ENCODE data around the gene ELAC1. TPM values are rescaled to one million over a fixed set of nuclear protein-coding genes. Genes with fewer than 3 reads are reported as not detected.
"Not testable (repeated sequence)": the region's sequence is repeated elsewhere in the genome, so short reads cannot be mapped to it uniquely, and the experiment has no call there.

ELAC1 gene
- total and polyA plus RNA-seq, 2 of the 8 experiments (the other 6 are each of a cell fraction or from before 2014, with no cell fraction given), result 2.3 to 3.4 TPM

- H3K27ac ChIP-seq (ENCODE audit: low read depth, low read length); H3K27me3 ChIP-seq (replicated peaks in 1 of 4; ENCODE audit: control insufficient read depth in 3 of 4, extremely low read depth in 1 of 4, insufficient read depth in 3 of 4, low read length in 3 of 4); H3K9ac ChIP-seq (replicated peaks in 1 of 4; ENCODE audit: extremely low read depth in 1 of 4, low read depth in 3 of 4, low read length in 3 of 4); H2AK5ac ChIP-seq (ENCODE audit: low read depth, low read length); H2AFZ ChIP-seq (ENCODE audit: low read length); H2BK12ac ChIP-seq (ENCODE audit: low read depth, low read length); H2BK120ac ChIP-seq (replicated peaks; ENCODE audit: low read depth, low read length); H3K56ac ChIP-seq (replicated peaks; ENCODE audit: insufficient read length, low read depth, low read length); POLR2A ChIA-PET (ENCODE audit: partially characterized antibody); H3K4me1 ChIP-seq (replicated peaks in 1 of 4; ENCODE audit: control insufficient read depth in 3 of 4, insufficient read depth in 4 of 4, low read length in 3 of 4); H3K4ac ChIP-seq (replicated peaks; ENCODE audit: insufficient read length, low read depth, low read length); H3K23me2 ChIP-seq (ENCODE audit: low read depth, low read length); H3K4me2 ChIP-seq (ENCODE audit: insufficient read depth in 1 of 2, low read depth in 2 of 2, low read length in 2 of 2); H4K20me1 ChIP-seq (replicated peaks in 1 of 2; ENCODE audit: control insufficient read depth in 1 of 2, insufficient read depth in 2 of 2, low read length in 2 of 2); H4K91ac ChIP-seq (replicated peaks; ENCODE audit: insufficient read length, low read length); H3K23ac ChIP-seq (ENCODE audit: insufficient read length); H3K14ac ChIP-seq (ENCODE audit: insufficient read length); H2BK5ac ChIP-seq (ENCODE audit: low read depth, low read length); H2BK20ac ChIP-seq (ENCODE audit: low read length); H2BK15ac ChIP-seq (ENCODE audit: low read length); H4K5ac ChIP-seq (ENCODE audit: insufficient read length, low read depth, low read length); FAIRE-seq; H3K4me3 ChIP-seq (ENCODE audit: extremely low read depth in 1 of 4, insufficient read depth in 2 of 4, low read depth in 3 of 4, low read length in 4 of 4); DNase-seq (ENCODE audit: low read depth in 1 of 2, low spot score in 2 of 2); H3K79me1 ChIP-seq (ENCODE audit: low read depth, low read length); H4K8ac ChIP-seq (ENCODE audit: extremely low read depth, insufficient read depth, low read length); H3K18ac ChIP-seq (ENCODE audit: extremely low read depth, low read length); H3K79me2 ChIP-seq (ENCODE audit: control insufficient read depth in 1 of 2, insufficient read depth in 2 of 2, low read length in 2 of 2): not testable (repeated sequence)
- CTCF ChIA-PET (ENCODE audit: partially characterized antibody), result interaction anchor here (0.6 kb wide), 1 partner anchor 44 kb away, joined by 4 read pairs; no protein-coding TSS in a partner anchor
- peaks cover 0 to 12% (median 4%) of the 10 kb centered on the region in 4 experiments; a peak in 3 of 8 replicates for H3K36me3 ChIP-seq (ENCODE audit: control insufficient read depth in 2 of 4, insufficient read depth in 4 of 4, low read length in 3 of 4)
- 88% methylated on average over 5 of the region's 5 CpGs; no CpG with 5 or more reads in 1 of the 2 experiments for WGBS, 2 experiments (ENCODE audit: extremely low coverage in 1 of 2, insufficient coverage in 1 of 2, insufficient read length in 1 of 2, insufficient replicate concordance in 2 of 2, low coverage in 1 of 2, low lambda C conversion rate in 2 of 2, missing lambda C conversion rate in 1 of 2)
- peaks cover 13 to 16% of the 10 kb centered on the region in 2 experiments for H3K9me3 ChIP-seq (ENCODE audit: insufficient read depth in 2 of 2, low read depth in 1 of 2, low read length in 1 of 2)
These were observed 4.6 kb downstream of the ELAC1 start for GRCh38 chr18:50972404-50972803.

Data from H1 (cell line).